Ovary (tissue), 3 donors: ENCODE measurements around the gene SLC19A2.

Experiments used
- CTCF ChIP-seq, 3 donors: fragments of 450-650 bp in 2 of 3; fragments of 200-600 bp in 1 of 3; IDR thresholded peaks; one replicate each; pipeline versions ENCODE4 v1.5.1 to v1.8.0; 2016 to 2022; ENCODE audit warnings: antibody characterized with exemption in 3 of 3, mild to moderate bottlenecking in 1 of 3
- EP300 ChIP-seq: sonication (generic); formaldehyde crosslinking; IDR thresholded peaks from one replicate; pipeline ENCODE4 v1.6.1; 2017; ENCODE audit warnings: antibody characterized with exemption
- POLR2A ChIP-seq: fragments of 450-650 bp; IDR thresholded peaks from one replicate; pipeline ENCODE4 v1.6.1; 2017; ENCODE audit warnings: antibody characterized with exemption, mild to moderate bottlenecking, moderate library complexity
- donor health status: DM: no; HTN: no; CAD: no.

GRCh38 chr1:169479363-169480066, 6.2 kb downstream of the SLC19A2 start:
- TF ChIP-seq CTCF (IDR thresholded peaks at IDR 0.05) = no peak
- TF ChIP-seq POLR2A = no peak
- TF ChIP-seq EP300 = no peak
